Endodermal cell (in vitro differentiated cells): Measurements from ENCODE around the gene LGR6. TPM values are rescaled to one million over a fixed set of nuclear protein-coding genes. Genes with fewer than 3 reads are reported as not detected.

ENCODE experiments used
- DNase-seq: peaks from one replicate; pipeline ENCODE4 v3.0.0-alpha.2; 2017
- H3K27ac ChIP-seq: 2 replicates; pipeline ENCODE4 v1.5.1; 2013; ENCODE audit warnings: mild to moderate bottlenecking, low read depth, low read length, moderate library complexity
- H3K27me3 ChIP-seq: 2 replicates; pipeline ENCODE4 v1.6.1; 2013; ENCODE audit warnings: mild to moderate bottlenecking, low read length, moderate library complexity; ENCODE audit not compliant: insufficient read depth, control insufficient read depth, poor library complexity, severe bottlenecking
- H3K36me3 ChIP-seq: 2 replicates; pipeline ENCODE4 v1.7.0; 2013; ENCODE audit warnings: mild to moderate bottlenecking, low read length, moderate library complexity; ENCODE audit not compliant: control insufficient read depth, insufficient read depth
- H3K4me1 ChIP-seq: one replicate; pipeline ENCODE4 v1.7.0; 2013; ENCODE audit warnings: low read length; ENCODE audit not compliant: control insufficient read depth, insufficient read depth
- H3K4me3 ChIP-seq: 2 replicates; pipeline ENCODE4 v1.5.1; 2013; ENCODE audit warnings: mild to moderate bottlenecking, low read length, moderate library complexity
- H3K9ac ChIP-seq: 2 replicates; pipeline ENCODE4 v1.6.1; 2013; ENCODE audit warnings: mild to moderate bottlenecking, low read length, moderate library complexity; ENCODE audit not compliant: poor library complexity, severe bottlenecking; ENCODE audit errors: extremely low read depth
- H3K9me3 ChIP-seq: 2 replicates; pipeline ENCODE4 v1.6.1; 2013; ENCODE audit warnings: mild to moderate bottlenecking, low read length, moderate library complexity; ENCODE audit not compliant: control insufficient read depth
- H3K27ac Mint-ChIP-seq: 2 replicates; pipeline ENCODE4 v1.8.0; 2020; ENCODE audit warnings: mixed read lengths
- H3K27me3 Mint-ChIP-seq: 2 replicates; pipeline ENCODE4 v1.8.0; 2021; ENCODE audit warnings: mild to moderate bottlenecking, mixed read lengths; ENCODE audit not compliant: insufficient read depth
- H3K36me3 Mint-ChIP-seq: 2 replicates; pipeline ENCODE4 v1.8.0; 2020; ENCODE audit warnings: low read depth, mixed read lengths
- H3K4me1 Mint-ChIP-seq: 2 replicates; pipeline ENCODE4 v1.8.0; 2020; ENCODE audit warnings: mixed read lengths
- H3K4me3 Mint-ChIP-seq: 2 replicates; pipeline ENCODE4 v1.8.0; 2020; ENCODE audit warnings: mild to moderate bottlenecking, moderate library complexity, mixed read lengths
- H3K9me3 Mint-ChIP-seq: 2 replicates; pipeline ENCODE4 v1.8.0; 2020; ENCODE audit warnings: mild to moderate bottlenecking, mixed read lengths
- CTCF ChIP-seq: fragments of 200-600 bp; sonication (generic); conservative IDR thresholded peaks from 2 replicates; pipeline ENCODE4 v1.5.0; 2021; ENCODE audit warnings: antibody characterized with exemption, mild to moderate bottlenecking
- WGBS, 2 experiments: methylation state at CpG; one replicate each; pipeline versions ENCODE4 v1.1.5 to v1.1.7; 2013; ENCODE audit warnings: missing lambda C conversion rate in 2 of 2, mixed read lengths in 1 of 2; ENCODE audit not compliant: insufficient coverage in 1 of 2, insufficient read length in 1 of 2; 5-methylcytosine and 5-hydroxymethylcytosine counted together
- total RNA-seq, 2 donors: library from RNA; stranded (reverse); fragmentation: NEBNext Ultra II Directional in 1 of 2; extraction: Animal tissue kit (Norgen Biotek cat#: 25700) in 1 of 2; gene quantifications; 2 replicates in 1 of 2; 3 replicates in 1 of 2; pipeline ENCODE4 v1.2.1, GENCODE V29; 2021

LGR6 gene
- total RNA-seq, 2 donors from 2014 or later, result 0.73 to 1.5 TPM

- H3K27me3 ChIP-seq, result no peaks in the 10 kb centered on the region
- Mint-ChIP-seq H3K27me3 (peaks cover 3% of the 10 kb centered on the region), H3K36me3 (no peaks in the 10 kb centered on the region), H3K4me3 (no peak overlapping the region), H3K9me3 (no peaks in the 10 kb centered on the region), H3K4me1 (peaks cover 36% of the 10 kb centered on the region), H3K27ac (peak overlapping the region; percentile 77)
- H3K9me3 ChIP-seq, result no peaks in the 10 kb centered on the region
- DNase-seq, result no peak
- H3K4me1 ChIP-seq, result peaks cover 27% of the 10 kb centered on the region
- H3K9ac ChIP-seq, result peak overlapping the region; percentile 36
- WGBS, 2 experiments, result 68% methylated on average over 2 of the region's 2 CpGs; no CpG with 5 or more reads in 1 of the 2 experiments
- no peak overlapping the region for H3K4me3 ChIP-seq
- H3K36me3 ChIP-seq, result no peaks in the 10 kb centered on the region
- TF ChIP-seq CTCF, result no peak
- no peak overlapping the region for H3K27ac ChIP-seq
Observed at GRCh38 chr1:202233804-202234203, 40.2 kb downstream of the LGR6 start.

- Mint-ChIP-seq H3K4me1 (peaks cover 43% of the 10 kb centered on the region), H3K9me3 (no peaks in the 10 kb centered on the region), H3K27me3 (peaks cover 3% of the 10 kb centered on the region), H3K36me3 (no peaks in the 10 kb centered on the region), H3K4me3 (no peak overlapping the region), H3K27ac (peak overlapping the region; percentile 67)
- H3K27ac ChIP-seq, result no peak overlapping the region
- DNase-seq, result no peak
- peak overlapping the region; percentile 36 for H3K9ac ChIP-seq
- H3K36me3 ChIP-seq, result no peaks in the 10 kb centered on the region
- TF ChIP-seq CTCF, result no peak
- no peak overlapping the region for H3K4me3 ChIP-seq
- H3K9me3 ChIP-seq, result no peaks in the 10 kb centered on the region
- 76 to 89% methylated on average over 2 to 3 of the region's 3 CpGs for WGBS, 2 experiments
- no peaks in the 10 kb centered on the region for H3K27me3 ChIP-seq
- H3K4me1 ChIP-seq, result peaks cover 27% of the 10 kb centered on the region
Observed at GRCh38 chr1:202234331-202235002, 40.9 kb downstream of the LGR6 start.

GRCh38 chr1:202235003-202235660 is 41.5 kb downstream of the LGR6 start:
- 88 to 90% methylated on average over 7 of the region's 7 CpGs for WGBS, 2 experiments
- H3K9ac ChIP-seq, result no peak overlapping the region
- Mint-ChIP-seq H3K27ac (peak overlapping the region; percentile 19), H3K4me3 (no peak overlapping the region), H3K9me3 (no peaks in the 10 kb centered on the region), H3K4me1 (peaks cover 43% of the 10 kb centered on the region), H3K36me3 (no peaks in the 10 kb centered on the region), H3K27me3 (no peaks in the 10 kb centered on the region)
- H3K27me3 ChIP-seq, result no peaks in the 10 kb centered on the region
- H3K4me3 ChIP-seq, result no peak overlapping the region
- no peak for TF ChIP-seq CTCF
- no peaks in the 10 kb centered on the region for H3K36me3 ChIP-seq
- H3K27ac ChIP-seq, result no peak overlapping the region
- no peak for DNase-seq
- peaks cover 27% of the 10 kb centered on the region for H3K4me1 ChIP-seq
- H3K9me3 ChIP-seq, result no peaks in the 10 kb centered on the region
